ENCODE data around the gene AK8.

DNA sequence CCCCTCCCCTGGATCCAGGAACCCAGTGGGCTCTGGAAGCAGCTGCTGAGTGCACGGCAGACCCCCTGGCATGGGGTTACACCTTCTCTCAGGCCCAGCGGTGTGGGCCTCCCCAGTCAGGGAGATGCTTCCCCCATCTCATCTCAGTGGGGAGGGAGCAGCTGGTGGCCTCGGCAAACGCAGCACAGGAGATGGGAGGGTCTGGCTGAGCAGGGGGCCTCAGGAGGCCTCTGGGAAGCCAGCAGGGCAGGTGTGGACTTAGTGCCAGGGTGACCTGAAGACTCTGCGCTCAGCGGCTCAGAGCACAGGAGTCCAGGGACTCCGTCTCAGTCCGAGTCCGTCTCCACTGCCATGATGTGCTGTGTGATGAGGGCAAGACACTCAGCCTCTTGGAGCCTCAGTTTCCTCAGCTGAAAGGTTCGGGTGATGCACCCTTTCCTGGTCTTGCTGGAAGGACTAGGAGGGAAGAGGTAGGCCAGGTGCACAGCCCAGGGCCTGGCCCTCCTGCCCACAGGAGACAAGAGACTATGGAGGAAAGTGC, 107.2 kb downstream of the AK8 start:
- TF ChIP-seq, protein P1, sequence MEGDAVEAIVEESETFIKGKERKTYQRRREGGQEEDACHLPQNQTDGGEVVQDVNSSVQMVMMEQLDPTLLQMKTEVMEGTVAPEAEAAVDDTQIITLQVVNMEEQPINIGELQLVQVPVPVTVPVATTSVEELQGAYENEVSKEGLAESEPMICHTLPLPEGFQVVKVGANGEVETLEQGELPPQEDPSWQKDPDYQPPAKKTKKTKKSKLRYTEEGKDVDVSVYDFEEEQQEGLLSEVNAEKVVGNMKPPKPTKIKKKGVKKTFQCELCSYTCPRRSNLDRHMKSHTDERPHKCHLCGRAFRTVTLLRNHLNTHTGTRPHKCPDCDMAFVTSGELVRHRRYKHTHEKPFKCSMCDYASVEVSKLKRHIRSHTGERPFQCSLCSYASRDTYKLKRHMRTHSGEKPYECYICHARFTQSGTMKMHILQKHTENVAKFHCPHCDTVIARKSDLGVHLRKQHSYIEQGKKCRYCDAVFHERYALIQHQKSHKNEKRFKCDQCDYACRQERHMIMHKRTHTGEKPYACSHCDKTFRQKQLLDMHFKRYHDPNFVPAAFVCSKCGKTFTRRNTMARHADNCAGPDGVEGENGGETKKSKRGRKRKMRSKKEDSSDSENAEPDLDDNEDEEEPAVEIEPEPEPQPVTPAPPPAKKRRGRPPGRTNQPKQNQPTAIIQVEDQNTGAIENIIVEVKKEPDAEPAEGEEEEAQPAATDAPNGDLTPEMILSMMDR (IDR thresholded peaks at IDR 0.05), result no peak
- no peak for TF ChIP-seq POLR2A (IDR thresholded peaks at IDR 0.05)
- no peak for TF ChIP-seq POLR2AphosphoS5 (IDR thresholded peaks at IDR 0.05; ENCODE audit: insufficient read depth in 1 of 2, low read depth in 1 of 2)

Data from vagina (tissue), 2 donors.